H1 (cell line): ENCODE measurements around the gene IL6ST.

Experiments used
- ASH2L ChIP-seq: fragments of 200-600, 300-600 bp; sonication (generic); IDR thresholded peaks from one replicate; pipeline ENCODE4 v1.7.1; 2017; ENCODE audit warnings: low read length
- EGR1 ChIP-seq: IDR thresholded peaks from 2 replicates; pipeline ENCODE4 v1.6.1; 2011; ENCODE audit warnings: low read depth, low read length, borderline replicate concordance
- EZH2 ChIP-seq: fragments of 200-600 bp; sonication (generic); IDR thresholded peaks from 2 replicates; pipeline ENCODE4 v1.7.1; 2012; ENCODE audit warnings: low read depth, mild to moderate bottlenecking, moderate library complexity, low read length, inconsistent platforms; ENCODE audit not compliant: severe bottlenecking
- JUN ChIP-seq: IDR thresholded peaks from 2 replicates; pipeline ENCODE4 v1.6.1; 2011; ENCODE audit warnings: low read depth, mild to moderate bottlenecking, improper control_type of control experiment, low read length
- KDM5A ChIP-seq: fragments of 200-600 bp; IDR thresholded peaks from 2 replicates; pipeline ENCODE4 v1.7.1; 2012; ENCODE audit warnings: mild to moderate bottlenecking, low read length, inconsistent platforms, mixed read lengths
- NANOG ChIP-seq: IDR thresholded peaks from 2 replicates; pipeline ENCODE4 v1.6.1; 2011; ENCODE audit warnings: low read length, low read depth, mild to moderate bottlenecking, inconsistent platforms; ENCODE audit not compliant: insufficient read depth, poor library complexity, severe bottlenecking
- POLR2A ChIP-seq, 2 experiments: IDR thresholded peaks; 1 replicate in 1 of 2; 2 replicates in 1 of 2; pipeline ENCODE4 v1.6.1; 2011; ENCODE audit warnings: low read depth in 2 of 2, low read length in 2 of 2, mild to moderate bottlenecking in 2 of 2; ENCODE audit errors: control extremely low read depth in 1 of 2
- RAD21 ChIP-seq, 2 experiments: IDR thresholded peaks in 1 of 2; conservative IDR thresholded peaks in 1 of 2; 2 replicates each; pipeline ENCODE4 v1.6.1; 2011; ENCODE audit warnings: low read depth in 2 of 2, low read length in 2 of 2, improper control_type of control experiment in 1 of 2, inconsistent platforms in 1 of 2, mild to moderate bottlenecking in 1 of 2, moderate library complexity in 1 of 2
- SIRT6 ChIP-seq: IDR thresholded peaks from one replicate; pipeline ENCODE4 v1.7.1; 2012; ENCODE audit warnings: low read length, inconsistent platforms
- SP1 ChIP-seq: IDR thresholded peaks from 2 replicates; pipeline ENCODE4 v1.6.1; 2011; ENCODE audit warnings: low read depth, low read length
- TAF1 ChIP-seq: IDR thresholded peaks from 2 replicates; pipeline ENCODE4 v1.6.1; 2011; ENCODE audit warnings: mild to moderate bottlenecking, low read depth, low read length
- ZNF274 ChIP-seq: IDR thresholded peaks from 2 replicates; pipeline ENCODE4 v1.7.0; 2012; ENCODE audit warnings: low read length, borderline replicate concordance; ENCODE audit errors: extremely low read depth
- TF ChIP-seq, protein P1 (sequence below), 3 experiments: IDR thresholded peaks; 1 replicate in 2 of 3; 2 replicates in 1 of 3; pipeline versions ENCODE4 v1.5.1 to v1.6.1; 2011; ENCODE audit warnings: low read length in 3 of 3, mild to moderate bottlenecking in 3 of 3, inconsistent platforms in 2 of 3, low read depth in 1 of 3, moderate library complexity in 1 of 3; ENCODE audit not compliant: insufficient read depth in 1 of 3; ENCODE audit errors: control extremely low read depth in 1 of 3

DNA sequence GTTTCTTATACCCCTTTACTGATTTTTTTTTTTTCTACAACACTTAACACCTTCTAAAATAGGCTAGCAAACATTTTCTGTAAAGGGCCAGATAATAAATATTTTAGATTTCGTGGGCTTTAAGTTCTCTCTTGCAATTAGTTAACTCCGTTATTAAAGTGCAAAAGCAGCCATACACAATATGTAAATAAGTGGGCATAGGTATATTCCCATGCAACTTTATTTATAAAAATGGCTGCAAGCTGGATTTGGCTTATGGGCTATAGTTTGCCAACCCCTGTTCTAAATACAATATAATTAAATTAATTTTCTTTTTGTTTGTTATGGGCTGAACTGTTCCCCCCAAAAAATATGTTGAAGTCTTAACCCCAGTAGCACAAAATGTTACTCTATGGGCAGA, 10.8 kb downstream of the IL6ST start:
- no peak for TF ChIP-seq ASH2L
- TF ChIP-seq, protein P1, sequence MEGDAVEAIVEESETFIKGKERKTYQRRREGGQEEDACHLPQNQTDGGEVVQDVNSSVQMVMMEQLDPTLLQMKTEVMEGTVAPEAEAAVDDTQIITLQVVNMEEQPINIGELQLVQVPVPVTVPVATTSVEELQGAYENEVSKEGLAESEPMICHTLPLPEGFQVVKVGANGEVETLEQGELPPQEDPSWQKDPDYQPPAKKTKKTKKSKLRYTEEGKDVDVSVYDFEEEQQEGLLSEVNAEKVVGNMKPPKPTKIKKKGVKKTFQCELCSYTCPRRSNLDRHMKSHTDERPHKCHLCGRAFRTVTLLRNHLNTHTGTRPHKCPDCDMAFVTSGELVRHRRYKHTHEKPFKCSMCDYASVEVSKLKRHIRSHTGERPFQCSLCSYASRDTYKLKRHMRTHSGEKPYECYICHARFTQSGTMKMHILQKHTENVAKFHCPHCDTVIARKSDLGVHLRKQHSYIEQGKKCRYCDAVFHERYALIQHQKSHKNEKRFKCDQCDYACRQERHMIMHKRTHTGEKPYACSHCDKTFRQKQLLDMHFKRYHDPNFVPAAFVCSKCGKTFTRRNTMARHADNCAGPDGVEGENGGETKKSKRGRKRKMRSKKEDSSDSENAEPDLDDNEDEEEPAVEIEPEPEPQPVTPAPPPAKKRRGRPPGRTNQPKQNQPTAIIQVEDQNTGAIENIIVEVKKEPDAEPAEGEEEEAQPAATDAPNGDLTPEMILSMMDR (IDR thresholded peaks at IDR 0.05; ENCODE audit: control extremely low read depth in 1 of 3, insufficient read depth in 1 of 3, low read depth in 1 of 3, low read length in 3 of 3) = no peak
- no peak for TF ChIP-seq POLR2A (IDR thresholded peaks at IDR 0.05; ENCODE audit: control extremely low read depth in 1 of 2, low read depth in 2 of 2, low read length in 2 of 2)
- TF ChIP-seq KDM5A = no peak
- no peak for TF ChIP-seq TAF1
- no peak for TF ChIP-seq EGR1
- no peak for TF ChIP-seq ZNF274
- TF ChIP-seq EZH2 = no peak
- no peak for TF ChIP-seq SIRT6
- TF ChIP-seq JUN = no peak
- no peak for TF ChIP-seq NANOG
- TF ChIP-seq SP1 = no peak
- TF ChIP-seq RAD21 (IDR thresholded peaks at IDR 0.05 in 1 of 2, conservative IDR thresholded peaks at IDR 0.05 in 1 of 2; ENCODE audit: low read depth in 2 of 2, low read length in 2 of 2) = no peak
